Tibial nerve (tissue), 4 donors: Measurements from ENCODE around the gene SEC61A2. TPM values are rescaled to one million over a fixed set of nuclear protein-coding genes. Genes with fewer than 3 reads are reported as not detected.
A peak's percentile ranks its signal among the peaks of the same experiment; 100 is the strongest.

Experiments
- DNase-seq, 2 donors: peaks; one replicate each; pipeline ENCODE4 v3.0.0-alpha.2; 2019; ENCODE audit warnings: low spot score in 2 of 2
- H3K27ac ChIP-seq, 4 donors: fragments of 200-600 bp; sonication (generic) in 3 of 4; one replicate each; pipeline ENCODE4 v1.5.1; 2017 to 2019; ENCODE audit warnings: mild to moderate bottlenecking in 1 of 4
- H3K27me3 ChIP-seq, 2 donors: fragments of 200-600 bp; sonication (generic) in 1 of 2; one replicate each; pipeline versions ENCODE4 v1.5.1 to v1.6.0; 2017 to 2019
- H3K36me3 ChIP-seq, 3 donors: fragments of 200-600 bp; sonication (generic); one replicate each; pipeline ENCODE4 v1.5.1; 2018 to 2019
- H3K4me1 ChIP-seq, 4 donors: fragments of 200-600 bp; sonication (generic) in 3 of 4; one replicate each; pipeline ENCODE4 v1.5.1; 2017 to 2019
- H3K4me3 ChIP-seq, 4 donors: fragments of 200-600 bp; sonication (generic) in 3 of 4; one replicate each; pipeline ENCODE4 v1.5.1; 2017 to 2019; ENCODE audit warnings: mild to moderate bottlenecking in 1 of 4, moderate library complexity in 1 of 4
- H3K9me3 ChIP-seq, 4 donors: fragments of 200-600 bp; sonication (generic) in 3 of 4; one replicate each; pipeline ENCODE4 v1.5.1; 2017 to 2019
- CTCF ChIP-seq, 5 experiments: fragments of 200-600 bp in 3 of 5; fragments of 450-650 bp in 2 of 5; sonication (generic) in 3 of 5; IDR thresholded peaks; one replicate each; pipeline ENCODE4 v1.5.1; 2016 to 2019; ENCODE audit warnings: antibody characterized with exemption in 5 of 5, mild to moderate bottlenecking in 3 of 5, moderate library complexity in 2 of 5
- EP300 ChIP-seq, 2 donors: sonication (generic); formaldehyde crosslinking; IDR thresholded peaks; one replicate each; pipeline ENCODE4 v1.6.1; 2017; ENCODE audit warnings: antibody characterized with exemption in 2 of 2, mild to moderate bottlenecking in 1 of 2
- POLR2A ChIP-seq, 2 donors: fragments of 450-650 bp; IDR thresholded peaks; one replicate each; pipeline ENCODE4 v1.6.1; 2017; ENCODE audit warnings: antibody characterized with exemption in 2 of 2, mild to moderate bottlenecking in 2 of 2, moderate library complexity in 2 of 2
- whole genome bisulfite sequencing, 2 donors: methylation state at CpG; one replicate each; pipeline ENCODE4 v1.1.5; 2018; 5-methylcytosine and 5-hydroxymethylcytosine counted together
- total RNA-seq, 4 donors: library from RNA; depleted of rRNA; stranded (reverse); fragments of >200 nt; gene quantifications; one replicate each; pipeline ENCODE4 v1.1.0, GENCODE V29; 2016

Gene SEC61A2
- 10 to 100 TPM in 3 of 4 donors, 1 to 10 TPM in 1; 9.0 to 12.7 (median 10.9) TPM for total RNA-seq

DNA sequence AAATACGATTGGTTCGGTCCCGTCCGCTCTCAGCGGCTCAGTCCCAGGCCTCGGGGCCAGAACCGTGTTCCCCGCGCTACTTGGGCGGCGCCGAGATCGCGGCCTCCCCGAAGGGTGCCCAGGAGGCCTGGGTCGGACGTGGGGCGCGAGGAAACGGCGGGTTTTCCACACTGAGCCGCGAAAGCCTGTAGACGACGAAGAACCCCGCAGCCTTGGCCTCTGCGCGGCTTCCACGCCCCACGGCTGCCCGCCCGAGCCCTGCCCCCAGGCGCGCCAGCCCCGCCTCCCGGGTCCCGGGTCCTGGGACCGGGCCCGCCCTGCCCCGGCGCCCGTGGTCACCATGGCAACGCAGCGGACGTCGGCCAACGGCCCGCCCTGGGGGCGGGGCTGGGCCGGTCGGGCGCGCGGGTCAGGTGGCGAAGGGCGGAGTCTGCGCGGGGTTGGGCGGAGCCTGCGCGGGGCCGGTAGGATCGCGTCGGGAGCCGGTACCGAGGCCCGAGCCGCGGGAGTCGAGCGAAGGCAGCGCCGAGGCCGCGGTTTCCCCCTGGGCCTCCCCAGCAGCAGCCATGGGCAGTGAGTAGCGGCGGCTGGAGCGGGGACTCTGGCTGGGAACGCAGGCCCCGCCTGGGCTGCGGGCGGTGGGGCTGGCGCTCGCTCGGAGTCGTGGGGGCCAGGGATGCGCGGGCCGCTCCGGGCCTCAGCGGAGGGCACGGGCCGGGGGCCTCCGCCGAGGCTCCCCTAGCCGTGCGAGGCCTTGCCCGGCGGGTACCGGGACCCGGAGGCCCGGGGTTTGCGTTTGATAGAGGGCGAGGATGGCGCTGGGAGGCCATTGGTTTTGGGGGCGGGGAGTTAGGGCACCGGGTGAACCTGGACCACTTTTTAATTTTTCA is at the start of gene SEC61A2:
Gene SEC61A2 (plus strand): TSS at position 456 of the 890 bp plus-strand sequence. CDS start 111 bp downstream, at position 567.
- WGBS, 2 donors = 1% methylated on average over 33 to 53 of the region's 108 CpGs
- peaks cover 0 to 25% (median 3%) of the 10 kb centered on the region in 4 donors for H3K4me1 ChIP-seq
- TF ChIP-seq EP300 (IDR thresholded peaks at IDR 0.05) (peak in 1 of 2 donors; percentile 78), CTCF (IDR thresholded peaks at IDR 0.05) (peak in 1 of 5 experiments; percentile 6), POLR2A (IDR thresholded peaks at IDR 0.05) (peak; percentile 17 to 69)
- peak within 1 kb of the TSS; percentile 82 to 97 (median 92) for H3K27ac ChIP-seq
- H3K36me3 ChIP-seq = peaks cover 0 to 25% (median 0%) of the 10 kb centered on the region in 3 donors
- H3K27me3 ChIP-seq = no peaks in the 10 kb centered on the region
- no peaks in the 10 kb centered on the region for H3K9me3 ChIP-seq
- peak; percentile 90 to 91 for DNase-seq
- peak within 1 kb of the TSS; percentile 74 to 97 (median 82) for H3K4me3 ChIP-seq

DNA sequence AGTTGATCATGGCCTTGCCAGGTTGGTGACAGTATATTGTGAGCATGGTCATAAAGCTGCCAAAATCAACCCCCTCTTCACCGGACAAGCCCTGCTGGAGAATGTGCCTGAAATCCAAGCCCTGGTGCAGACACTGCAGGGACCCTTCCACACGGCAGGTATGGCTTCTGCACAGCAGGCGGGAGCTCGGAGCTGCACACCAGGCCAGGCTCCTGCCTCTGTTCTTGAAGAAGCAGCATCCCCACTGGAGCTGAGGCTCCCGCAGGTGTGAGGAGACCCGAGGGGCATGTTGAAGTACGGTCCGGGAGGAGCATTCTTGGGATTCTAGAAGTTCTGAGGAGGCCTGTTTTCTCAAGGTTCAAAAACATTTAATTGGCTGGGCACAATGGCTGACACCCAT is 48.0 kb upstream of the SEC61A2 start:
- H3K9me3 ChIP-seq = no peaks in the 10 kb centered on the region
- TF ChIP-seq CTCF (IDR thresholded peaks at IDR 0.05) (no peak), EP300 (IDR thresholded peaks at IDR 0.05) (no peak), POLR2A (IDR thresholded peaks at IDR 0.05) (no peak)
- H3K4me1 ChIP-seq = no peaks in the 10 kb centered on the region
- H3K27me3 ChIP-seq = no peaks in the 10 kb centered on the region
- no peak overlapping the region for H3K4me3 ChIP-seq
- H3K36me3 ChIP-seq = peaks cover 0 to 72% (median 3%) of the 10 kb centered on the region in 3 donors
- H3K27ac ChIP-seq = no peak overlapping the region
- 92 to 93% methylated on average over 8 of the region's 8 CpGs for WGBS, 2 donors
- DNase-seq = no peak

DNA sequence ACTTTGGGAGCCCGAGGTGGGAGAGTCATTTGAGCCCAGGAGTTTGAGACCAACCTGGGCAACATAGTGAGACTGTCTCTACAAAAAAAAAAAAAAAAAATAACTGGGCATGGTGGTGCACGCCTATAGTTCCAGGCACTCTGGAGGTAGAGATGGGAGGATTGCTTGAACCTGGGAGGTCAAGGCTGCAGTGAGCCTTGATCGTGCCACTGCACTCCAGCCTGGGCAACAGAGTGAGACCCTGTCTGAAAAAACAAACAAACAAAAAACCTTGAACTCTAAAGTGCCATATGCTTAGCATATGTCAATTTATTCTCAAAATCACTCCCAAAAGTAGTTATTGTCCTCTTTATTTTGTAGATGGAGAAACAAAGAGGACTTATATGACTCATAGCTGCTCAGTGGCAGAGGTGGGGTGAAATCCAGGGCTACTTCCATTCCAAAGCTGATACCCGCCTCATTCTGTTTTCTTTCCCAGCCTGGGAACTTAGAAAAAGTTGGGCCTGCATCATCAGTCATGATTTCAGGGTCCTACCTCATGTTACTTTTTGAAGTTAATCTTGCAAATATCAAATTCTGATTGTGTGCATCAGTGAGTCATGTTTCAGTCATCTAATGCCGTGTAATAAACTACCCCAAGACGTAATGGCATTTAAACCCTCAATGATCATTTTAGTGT is 47.5 kb upstream of the SEC61A2 start:
- no peak for DNase-seq
- Histone ChIP-seq H3K4me3 (no peak overlapping the region), H3K4me1 (no peaks in the 10 kb centered on the region), H3K36me3 (peaks cover 0 to 77% (median 3%) of the 10 kb centered on the region in 3 donors), H3K27me3 (no peaks in the 10 kb centered on the region), H3K9me3 (no peaks in the 10 kb centered on the region), H3K27ac (no peak overlapping the region)
- 81 to 86% methylated on average over 6 of the region's 6 CpGs for WGBS, 2 donors
- TF ChIP-seq CTCF (IDR thresholded peaks at IDR 0.05) (no peak), POLR2A (IDR thresholded peaks at IDR 0.05) (no peak), EP300 (IDR thresholded peaks at IDR 0.05) (no peak)

DNA sequence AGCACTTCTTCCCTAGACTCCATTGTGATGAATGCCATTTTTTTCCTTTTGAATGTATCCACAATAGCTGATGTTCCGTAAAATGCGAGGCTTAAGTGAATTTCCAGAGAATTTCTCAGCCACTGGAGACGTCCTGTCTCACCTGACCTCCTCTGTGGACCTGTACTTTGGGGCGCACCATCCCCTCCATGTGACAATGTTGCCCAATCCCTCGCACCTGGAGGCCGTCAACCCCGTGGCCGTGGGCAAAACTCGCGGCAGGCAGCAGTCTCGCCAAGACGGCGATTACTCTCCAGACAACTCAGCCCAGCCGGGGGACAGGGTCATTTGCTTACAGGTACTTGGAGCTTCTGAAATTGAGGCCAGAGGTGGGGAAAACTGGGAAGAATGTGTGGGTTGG is 40.6 kb upstream of the SEC61A2 start:
- no peaks in the 10 kb centered on the region for H3K9me3 ChIP-seq
- no peak for DNase-seq
- no peak for TF ChIP-seq CTCF (IDR thresholded peaks at IDR 0.05)
- no peak for TF ChIP-seq EP300 (IDR thresholded peaks at IDR 0.05)
- no peak for TF ChIP-seq POLR2A (IDR thresholded peaks at IDR 0.05)
- no peaks in the 10 kb centered on the region for H3K4me1 ChIP-seq
- WGBS, 2 donors = 93 to 94% methylated on average over 14 of the region's 14 CpGs
- no peak overlapping the region for H3K27ac ChIP-seq
- no peaks in the 10 kb centered on the region for H3K27me3 ChIP-seq
- peaks cover 0 to 98% (median 0%) of the 10 kb centered on the region in 3 donors for H3K36me3 ChIP-seq
- H3K4me3 ChIP-seq = no peak overlapping the region
